HL-60 (cell line): ENCODE results near the gene ZNF529.

Source experiments
- DNase-seq, 2 experiments: peaks; one replicate each; pipeline ENCODE4 v3.0.0-alpha.2; 2010 to 2020; ENCODE audit warnings: low read depth in 1 of 2, low spot score in 1 of 2
- H3K27ac ChIP-seq: fragments of 250-450 bp; sonication (Bioruptor Pico); replicated peaks from 2 replicates; pipeline ENCODE4 v1.5.1; 2020; ENCODE audit warnings: mild to moderate bottlenecking, moderate library complexity
- H3K27me3 ChIP-seq: fragments of 250-450 bp; sonication (Bioruptor Pico); 2 replicates; pipeline ENCODE4 v1.5.1; 2021; ENCODE audit warnings: mild to moderate bottlenecking, moderate library complexity; ENCODE audit not compliant: insufficient read depth, poor library complexity, severe bottlenecking
- H3K4me3 ChIP-seq: replicated peaks from 2 replicates; pipeline ENCODE4 v1.5.1; 2011; ENCODE audit warnings: mild to moderate bottlenecking, control low read depth, low read length; ENCODE audit not compliant: insufficient read depth
- CTCF ChIP-seq: IDR thresholded peaks from one replicate; pipeline ENCODE4 v1.5.1; 2011; ENCODE audit warnings: low read length, control low read depth, inconsistent platforms; ENCODE audit not compliant: insufficient read depth
- GABPA ChIP-seq: IDR thresholded peaks from 2 replicates; pipeline ENCODE4 v1.6.1; 2012; ENCODE audit warnings: low read depth
- POLR2AphosphoS5 ChIP-seq: IDR thresholded peaks from 2 replicates; pipeline ENCODE4 v1.6.1; 2012; ENCODE audit warnings: low read depth
- REST ChIP-seq: IDR thresholded peaks from 2 replicates; pipeline ENCODE4 v1.6.1; 2012; ENCODE audit warnings: low read depth; ENCODE audit not compliant: insufficient replicate concordance
- SPI1 ChIP-seq: IDR thresholded peaks from 2 replicates; pipeline ENCODE4 v1.6.1; 2012; ENCODE audit warnings: low read depth, mild to moderate bottlenecking, borderline replicate concordance

Gene ZNF529

GRCh38 chr19:36574741-36575140 is 1.6 kb upstream of the ZNF529 start:
- Histone ChIP-seq H3K4me3 (no peak overlapping the region), H3K27me3 (no peaks in the 10 kb centered on the region), H3K27ac (no peak overlapping the region)
- no peak for DNase-seq
- TF ChIP-seq CTCF, result no peak
- TF ChIP-seq REST, result no peak
- TF ChIP-seq POLR2AphosphoS5, result no peak
- TF ChIP-seq SPI1, result no peak
- no peak for TF ChIP-seq GABPA

- no peak for TF ChIP-seq POLR2AphosphoS5
- no peak for TF ChIP-seq CTCF
- no peak for TF ChIP-seq SPI1
- TF ChIP-seq GABPA, result no peak
- no peak for TF ChIP-seq REST
These were observed 1.0 kb upstream of the ZNF529 start for GRCh38 chr19:36573895-36574720.

GRCh38 chr19:36572593-36573019 is 486 bp downstream of the ZNF529 start:
- TF ChIP-seq CTCF (no peak), REST (no peak), POLR2AphosphoS5 (no peak), SPI1 (no peak), GABPA (no peak)
- peak overlapping the region; percentile 94 for H3K27ac ChIP-seq
- DNase-seq, result no peak
- no peaks in the 10 kb centered on the region for H3K27me3 ChIP-seq
- H3K4me3 ChIP-seq, result peak overlapping the region; percentile 79

More at GRCh38 chr19:36573895-36574720, 1.0 kb upstream of the ZNF529 start:
- Histone ChIP-seq H3K4me3 (peak overlapping the region; percentile 79), H3K27ac (peak overlapping the region; percentile 94), H3K27me3 (no peaks in the 10 kb centered on the region)
- no peak for DNase-seq
